Islet of Langerhans (tissue), 1 donor: ENCODE results near the gene VPS33A.
"Not testable (repeated sequence)": the region's sequence is repeated elsewhere in the genome, so short reads cannot be mapped to it uniquely, and the experiment has no call there.

Experiments used
- FAIRE-seq: peaks from one replicate; lab custom pipeline; 2011; peaks lifted over from hg19 to GRCh38; lab: Jason Lieb, UNC

The VPS33A gene

GRCh38 chr12:122204167-122205052 lies 61.9 kb downstream of the VPS33A start:
- FAIRE-seq: no peak

DNA sequence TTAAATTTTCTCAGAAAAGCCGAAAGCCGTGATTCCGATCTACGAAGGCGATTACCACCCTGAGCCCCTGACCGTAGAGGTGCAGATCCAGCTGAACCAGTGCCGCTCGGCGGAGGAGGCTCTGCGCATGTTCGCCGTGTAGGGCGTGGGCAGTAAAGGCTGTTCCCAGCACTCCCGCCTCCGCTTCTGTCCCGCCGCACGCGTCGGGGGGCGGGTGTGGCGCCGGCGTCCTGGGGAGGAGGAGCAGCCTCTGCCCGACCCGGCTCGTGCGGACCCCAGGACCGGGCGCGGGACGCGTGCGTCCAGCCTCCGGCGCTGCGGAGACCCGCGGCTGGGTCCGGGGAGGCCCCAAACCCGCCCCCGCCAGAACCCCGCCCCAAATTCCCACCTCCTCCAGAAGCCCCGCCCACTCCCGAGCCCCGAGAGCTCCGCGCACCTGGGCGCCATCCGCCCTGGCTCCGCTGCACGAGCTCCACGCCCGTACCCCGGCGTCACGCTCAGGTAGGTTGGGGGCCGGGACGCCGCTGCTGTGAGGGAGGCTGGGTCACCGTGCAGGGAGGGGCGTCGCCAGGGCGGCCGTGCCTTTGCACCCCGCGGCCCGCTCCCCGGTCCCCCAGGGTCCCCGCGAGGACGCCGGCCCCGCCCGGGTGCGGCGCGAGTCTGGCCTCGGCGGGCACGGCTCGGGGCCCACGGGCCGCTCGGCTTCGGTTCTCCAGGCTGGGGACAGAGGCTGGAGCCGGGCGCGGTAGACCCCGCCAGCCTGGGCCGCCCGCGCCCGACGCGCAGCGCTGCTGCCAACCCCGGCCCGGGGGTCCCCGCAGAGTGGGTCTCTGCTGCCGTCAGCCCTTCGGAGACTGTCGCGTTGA lies 62.8 kb downstream of the VPS33A start, which contains the start of gene B3GNT4:
Gene B3GNT4, plus strand, starts transcription at position 409 of the 866 bp plus-strand sequence. CDS start 910 bp downstream, outside the sequence.
- no peak for FAIRE-seq

DNA sequence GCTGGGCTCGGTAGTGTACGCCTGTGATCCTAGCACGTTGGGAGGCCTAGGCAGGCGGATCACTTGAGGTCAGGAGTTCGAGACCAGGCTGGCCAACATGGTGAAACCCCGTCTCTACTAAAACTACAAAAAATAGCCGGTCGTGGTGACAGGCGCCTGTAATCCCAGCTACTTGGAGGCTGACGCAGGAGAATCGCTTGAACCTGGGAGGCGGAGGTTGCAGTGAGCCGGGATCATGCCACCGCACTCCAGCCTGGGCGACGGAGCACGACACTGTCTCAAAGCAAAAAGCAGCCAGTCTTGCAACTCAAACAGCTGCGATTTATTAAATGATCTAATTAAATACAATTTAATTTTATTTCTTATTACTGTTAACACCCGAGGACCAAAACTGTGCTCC lies 63.5 kb downstream of the VPS33A start:
- FAIRE-seq: not testable (repeated sequence)

DNA sequence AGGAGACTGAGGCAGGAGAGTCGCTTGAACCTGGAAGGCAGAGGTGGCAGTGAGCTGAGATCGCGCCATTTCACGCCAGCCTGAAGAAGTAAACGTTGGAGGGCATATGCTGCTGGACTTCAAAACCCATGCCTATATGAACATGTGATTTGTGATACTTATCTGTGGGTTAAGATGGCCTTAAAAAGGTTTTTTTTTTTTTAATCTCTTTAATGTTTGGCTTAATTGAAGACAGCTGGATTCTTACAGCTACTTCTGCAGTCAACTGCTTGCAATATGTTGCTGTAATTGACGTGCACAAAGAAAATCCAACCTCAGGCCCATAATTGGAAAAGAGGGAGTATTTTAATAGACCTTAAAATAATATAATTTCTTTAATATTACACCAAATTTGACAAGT lies 64.3 kb downstream of the VPS33A start:
- FAIRE-seq: no peak

DNA sequence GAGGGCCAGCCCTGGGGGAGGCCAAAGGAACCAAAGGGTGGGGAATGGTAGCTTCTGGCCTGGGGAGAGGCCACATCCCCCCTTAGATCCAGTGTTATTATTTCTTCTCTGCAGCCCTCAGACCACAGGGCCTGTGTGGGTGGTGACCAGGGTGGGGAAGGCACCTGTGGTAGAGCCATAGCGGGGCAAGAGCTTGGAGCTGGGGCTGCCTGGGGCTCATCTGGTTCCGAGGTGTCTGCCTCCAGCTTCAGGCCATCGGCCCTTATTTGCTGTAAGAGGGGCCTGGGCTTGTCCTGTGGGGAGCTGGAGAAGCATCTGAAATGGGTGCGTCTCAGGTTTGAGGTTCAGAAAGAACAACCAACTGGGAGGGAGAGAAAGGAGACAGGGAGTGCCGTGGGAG lies 64.9 kb downstream of the VPS33A start:
- no peak for FAIRE-seq

DNA sequence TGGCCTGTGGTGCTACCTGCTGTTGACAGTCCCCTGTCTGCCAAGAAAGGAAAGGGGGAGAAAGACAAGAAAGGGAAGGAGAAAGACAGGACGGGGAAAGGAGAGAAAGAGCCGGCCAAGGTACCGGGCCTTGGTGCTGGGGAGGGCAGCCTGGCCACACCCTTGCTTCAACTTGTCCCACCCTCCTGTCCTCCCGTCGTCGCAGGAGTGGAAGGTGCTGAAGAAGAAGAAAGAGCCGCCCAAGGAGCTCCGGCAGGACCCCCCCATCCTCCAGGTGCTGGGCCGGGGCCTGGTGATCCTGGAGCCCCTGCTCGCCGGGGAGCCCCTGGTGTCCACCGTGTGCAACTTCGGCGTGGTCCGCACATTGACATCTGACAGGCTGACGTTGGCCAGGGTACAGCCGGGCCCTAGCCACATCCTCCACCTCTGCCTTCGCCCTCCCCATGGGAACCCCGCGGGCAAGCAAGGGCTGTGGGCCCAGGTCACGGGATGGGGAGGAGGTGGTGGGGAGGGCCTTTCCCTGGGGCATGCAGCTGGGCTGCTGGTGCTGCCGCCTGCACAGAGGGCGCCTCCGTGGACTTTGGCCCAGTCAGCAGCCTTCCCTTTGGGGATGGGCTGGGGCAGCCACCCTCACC lies 65.6 kb downstream of the VPS33A start:
- no peak for FAIRE-seq

DNA sequence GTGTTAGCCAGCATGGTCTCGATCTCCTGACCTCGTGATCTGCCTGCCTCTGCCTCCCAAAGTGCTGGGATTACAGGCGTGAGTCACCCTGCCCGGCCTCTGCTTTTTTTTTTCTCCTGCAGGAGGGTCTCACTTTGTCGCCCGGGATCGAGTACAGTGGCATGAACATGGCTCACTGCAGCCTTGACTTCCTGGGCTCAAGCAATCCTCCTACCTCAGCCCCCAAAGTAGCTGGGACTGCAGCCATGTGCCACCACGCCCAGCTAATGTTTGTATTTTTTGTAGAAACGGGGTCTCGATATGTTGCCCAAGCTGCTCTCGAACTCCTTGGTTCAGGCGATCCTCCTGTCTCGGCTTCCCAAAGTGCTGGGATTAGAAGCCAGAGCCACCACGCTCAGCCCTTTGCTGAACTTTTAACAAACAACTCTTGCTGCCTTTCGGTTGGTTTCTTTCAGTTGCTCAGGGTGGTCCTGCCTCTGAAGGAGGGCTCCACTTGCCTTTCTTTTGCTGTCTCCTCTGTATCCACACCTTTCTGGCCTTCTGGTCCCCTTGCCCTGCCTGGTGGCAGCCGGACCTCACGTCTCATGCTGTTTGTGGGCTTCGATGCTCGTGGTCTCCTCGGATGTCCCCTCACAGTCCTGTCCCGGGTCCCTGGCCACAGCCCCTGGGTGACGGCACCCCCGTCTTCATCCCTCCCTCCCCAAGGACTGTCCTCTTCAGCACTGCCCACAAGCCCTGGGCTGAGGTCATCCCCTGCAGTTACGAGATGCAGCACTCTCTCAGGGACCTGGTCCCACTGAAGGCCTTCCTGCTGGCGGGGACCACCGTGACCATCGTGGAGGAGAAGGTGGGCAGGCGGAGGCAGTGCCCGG lies 66.6 kb downstream of the VPS33A start:
- FAIRE-seq: no peak

- no peak for FAIRE-seq
Measured at GRCh38 chr12:122197612-122197966, 68.7 kb downstream of the VPS33A start.

DNA sequence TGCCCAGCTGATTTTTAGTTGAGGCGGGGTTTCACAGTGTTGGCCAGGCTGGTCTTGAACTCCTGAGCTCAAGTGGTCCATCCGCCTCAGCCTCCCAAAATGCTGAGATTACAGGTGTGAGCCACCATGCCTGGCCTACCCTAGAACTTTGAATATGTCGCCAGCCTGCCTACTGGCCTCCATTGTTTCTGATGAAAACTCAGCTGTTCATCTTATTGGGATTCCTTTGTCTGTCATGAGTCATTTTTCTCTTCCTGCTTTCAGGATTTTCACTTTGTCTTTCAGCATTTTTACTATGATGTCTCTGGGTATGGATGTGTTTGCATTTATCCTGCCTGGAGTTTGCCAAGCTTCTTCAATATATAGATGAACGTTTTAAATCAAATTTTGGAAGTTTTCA lies 70.9 kb downstream of the VPS33A start:
- FAIRE-seq: no peak

- no peak for FAIRE-seq
Measured at GRCh38 chr12:122194804-122195203, 71.5 kb downstream of the VPS33A start.

DNA sequence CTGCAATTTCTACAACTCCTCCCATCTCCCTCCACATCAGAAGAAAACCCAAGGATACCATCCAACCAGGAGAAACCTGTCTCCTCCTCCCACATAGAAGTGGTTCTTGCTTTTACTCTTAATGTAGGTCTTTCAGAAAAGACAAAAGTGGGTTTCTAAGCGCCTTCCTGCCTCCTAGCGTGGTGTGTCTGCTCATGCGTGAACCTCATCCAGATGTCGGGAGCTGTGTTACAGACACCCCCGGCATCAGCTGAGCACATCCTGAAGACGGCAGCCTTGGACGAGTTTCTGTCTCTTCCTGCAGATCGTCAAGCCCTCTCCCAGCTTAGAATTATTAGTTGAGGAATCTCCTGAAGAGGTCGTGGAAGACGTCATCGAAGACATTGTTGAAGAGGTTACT lies 73.9 kb downstream of the VPS33A start:
- FAIRE-seq: no peak

GRCh38 chr12:122190842-122191668 lies 75.2 kb downstream of the VPS33A start:
- no peak for FAIRE-seq

DNA sequence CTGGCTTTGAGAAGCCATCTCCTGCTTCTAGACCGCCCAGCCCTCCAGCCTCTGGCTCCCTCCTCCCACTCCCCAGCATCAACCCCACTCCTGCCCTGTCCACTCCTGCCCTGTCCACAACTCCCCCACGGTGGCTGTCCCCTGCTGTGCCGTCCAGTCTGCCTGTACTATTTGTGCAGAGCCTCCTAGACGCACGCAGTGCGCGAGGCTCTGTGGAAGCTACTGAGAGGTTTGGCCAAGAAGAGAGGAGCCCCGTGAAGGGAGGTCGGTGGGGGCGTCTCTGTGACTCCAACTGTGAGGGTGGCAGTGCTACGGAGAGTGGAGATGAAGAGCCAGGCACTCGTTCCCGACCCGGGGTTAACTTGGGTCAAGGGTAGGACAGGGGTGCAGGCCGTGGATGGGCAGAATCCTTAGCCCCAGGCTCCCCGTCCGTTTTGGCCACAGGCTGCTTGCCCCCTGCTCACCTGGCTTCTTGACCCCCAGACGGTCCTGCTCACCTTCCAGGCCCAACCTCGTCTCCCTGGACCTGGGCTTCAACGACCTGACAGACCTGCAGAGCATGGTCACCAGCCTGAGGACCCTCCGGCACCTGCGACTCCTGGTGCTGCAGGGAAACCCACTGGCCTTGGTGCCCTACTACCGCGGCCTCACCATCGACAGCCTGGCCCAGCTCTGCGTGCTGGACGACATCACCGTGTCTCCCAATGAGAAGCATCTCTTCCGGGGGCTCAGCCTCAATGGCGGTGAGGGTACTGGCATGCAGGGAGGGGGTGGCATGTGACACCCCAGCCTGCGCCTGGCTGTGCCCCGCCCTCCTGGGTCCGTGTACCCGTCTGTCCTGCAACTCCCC lies 76.4 kb downstream of the VPS33A start:
- FAIRE-seq: no peak

DNA sequence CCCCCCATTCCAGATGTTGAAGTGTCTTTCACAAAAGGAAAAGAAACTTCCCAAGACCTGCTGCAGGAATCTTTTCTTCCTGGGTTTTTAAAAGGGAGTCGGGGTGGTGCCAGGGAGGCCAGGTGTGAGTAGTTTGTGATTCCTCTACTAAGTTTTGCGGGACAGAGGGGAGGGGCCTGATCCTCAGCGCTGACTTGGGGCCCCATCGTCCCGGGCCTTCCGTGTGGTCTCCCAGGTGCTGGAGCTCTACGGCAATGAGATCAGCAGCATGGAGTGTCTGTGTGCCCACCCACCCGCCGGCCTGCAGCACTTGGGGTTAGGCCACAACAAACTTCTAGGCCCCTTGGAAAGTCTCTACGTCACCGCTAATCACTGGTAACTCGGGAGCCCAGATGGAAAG lies 78.8 kb downstream of the VPS33A start:
- FAIRE-seq: no peak

GRCh38 chr12:122185494-122186082 lies 80.7 kb downstream of the VPS33A start:
- FAIRE-seq: no peak

GRCh38 chr12:122185079-122185478 lies 81.2 kb downstream of the VPS33A start:
- FAIRE-seq: no peak

- FAIRE-seq: no peak
Measured at GRCh38 chr12:122184517-122184916, 81.8 kb downstream of the VPS33A start.

- FAIRE-seq: no peak
Measured at GRCh38 chr12:122183588-122183940, 82.7 kb downstream of the VPS33A start.

GRCh38 chr12:122182887-122183587 lies 83.3 kb downstream of the VPS33A start, which contains the start of gene LRRC43:
TSS of gene LRRC43 (plus strand) at chr12:122183123. CDS start at chr12:122183145, 22 bp downstream.
- no peak for FAIRE-seq
